Progenitor cell of endocrine pancreas (in vitro differentiated cells): ENCODE measurements around the gene OTUD4. TPM values are rescaled to one million over a fixed set of nuclear protein-coding genes. Genes with fewer than 3 reads are reported as not detected.
A peak's percentile ranks its signal among the peaks of the same experiment; 100 is the strongest.
"Not testable (repeated sequence)": the region's sequence is repeated elsewhere in the genome, so short reads cannot be mapped to it uniquely, and the experiment has no call there.

Source experiments
- DNase-seq: peaks from one replicate; pipeline ENCODE4 v3.0.0; 2021; ENCODE audit warnings: low spot score; ENCODE audit not compliant: unreplicated experiment
- H3K27ac Mint-ChIP-seq: 2 replicates; pipeline ENCODE4 v1.8.0; 2021; ENCODE audit warnings: mild to moderate bottlenecking, moderate library complexity, mixed read lengths
- H3K27me3 Mint-ChIP-seq: 2 replicates; pipeline ENCODE4 v1.8.0; 2021; ENCODE audit warnings: mixed read lengths
- H3K36me3 Mint-ChIP-seq: 2 replicates; pipeline ENCODE4 v1.8.0; 2022; ENCODE audit warnings: mixed read lengths; ENCODE audit not compliant: insufficient read depth
- H3K4me1 Mint-ChIP-seq: 2 replicates; pipeline ENCODE4 v1.8.0; 2021; ENCODE audit warnings: low read depth, mixed read lengths
- H3K4me3 Mint-ChIP-seq: 2 replicates; pipeline ENCODE4 v1.8.0; 2021; ENCODE audit warnings: low read depth, mild to moderate bottlenecking, moderate library complexity, mixed read lengths
- H3K9me3 Mint-ChIP-seq: 2 replicates; pipeline ENCODE4 v1.8.0; 2021; ENCODE audit warnings: low read depth, mixed read lengths
- total RNA-seq: library from RNA; stranded (reverse); gene quantifications from 2 replicates; pipeline ENCODE4 v1.2.1, GENCODE V29; 2021
- TF ChIP-seq, protein P1 (sequence below): fragments of 200-600 bp; sonication (generic); IDR thresholded peaks from one replicate; pipeline ENCODE4 v1.5.0; 2021; ENCODE audit warnings: antibody characterized with exemption, mild to moderate bottlenecking; ENCODE audit not compliant: unreplicated experiment

OTUD4 gene
- total RNA-seq, 1 donor from 2014 or later, result 41.8 TPM

DNA sequence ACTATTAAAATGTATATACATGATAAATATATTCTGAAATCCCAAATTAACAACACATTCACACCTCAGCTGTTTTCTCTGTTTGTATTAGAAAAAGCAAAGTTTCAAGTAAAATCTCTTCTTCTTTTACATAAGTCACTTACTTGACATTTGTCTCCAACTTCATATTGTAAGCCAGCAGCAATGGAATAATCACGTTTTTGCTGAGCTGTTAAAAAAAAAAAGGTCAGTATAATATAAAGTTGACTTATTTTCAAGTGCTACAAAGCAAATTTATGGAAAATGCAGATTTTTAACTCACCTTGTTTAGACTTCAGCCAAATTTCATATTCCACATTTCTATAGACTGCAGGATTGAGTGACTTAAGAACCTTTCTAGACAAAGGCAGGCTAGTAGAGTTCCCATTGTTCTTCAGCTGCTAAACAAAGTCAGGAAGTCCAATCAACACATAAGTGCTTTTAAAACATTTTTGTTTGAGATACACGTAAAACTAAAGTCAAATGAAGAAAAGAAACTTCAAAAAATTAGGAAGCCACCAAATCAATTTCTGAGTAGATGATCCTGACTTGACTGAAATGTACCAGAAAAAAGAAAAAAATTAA, 25.0 kb downstream of the OTUD4 start:
- Mint-ChIP-seq H3K27me3 (no peaks in the 10 kb centered on the region), H3K4me1 (no peaks in the 10 kb centered on the region), H3K36me3 (peaks cover 15% of the 10 kb centered on the region), H3K9me3 (no peaks in the 10 kb centered on the region), H3K27ac (no peak overlapping the region), H3K4me3 (no peak overlapping the region)
- DNase-seq, result no peak
- TF ChIP-seq, protein P1, sequence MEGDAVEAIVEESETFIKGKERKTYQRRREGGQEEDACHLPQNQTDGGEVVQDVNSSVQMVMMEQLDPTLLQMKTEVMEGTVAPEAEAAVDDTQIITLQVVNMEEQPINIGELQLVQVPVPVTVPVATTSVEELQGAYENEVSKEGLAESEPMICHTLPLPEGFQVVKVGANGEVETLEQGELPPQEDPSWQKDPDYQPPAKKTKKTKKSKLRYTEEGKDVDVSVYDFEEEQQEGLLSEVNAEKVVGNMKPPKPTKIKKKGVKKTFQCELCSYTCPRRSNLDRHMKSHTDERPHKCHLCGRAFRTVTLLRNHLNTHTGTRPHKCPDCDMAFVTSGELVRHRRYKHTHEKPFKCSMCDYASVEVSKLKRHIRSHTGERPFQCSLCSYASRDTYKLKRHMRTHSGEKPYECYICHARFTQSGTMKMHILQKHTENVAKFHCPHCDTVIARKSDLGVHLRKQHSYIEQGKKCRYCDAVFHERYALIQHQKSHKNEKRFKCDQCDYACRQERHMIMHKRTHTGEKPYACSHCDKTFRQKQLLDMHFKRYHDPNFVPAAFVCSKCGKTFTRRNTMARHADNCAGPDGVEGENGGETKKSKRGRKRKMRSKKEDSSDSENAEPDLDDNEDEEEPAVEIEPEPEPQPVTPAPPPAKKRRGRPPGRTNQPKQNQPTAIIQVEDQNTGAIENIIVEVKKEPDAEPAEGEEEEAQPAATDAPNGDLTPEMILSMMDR, result no peak

DNA sequence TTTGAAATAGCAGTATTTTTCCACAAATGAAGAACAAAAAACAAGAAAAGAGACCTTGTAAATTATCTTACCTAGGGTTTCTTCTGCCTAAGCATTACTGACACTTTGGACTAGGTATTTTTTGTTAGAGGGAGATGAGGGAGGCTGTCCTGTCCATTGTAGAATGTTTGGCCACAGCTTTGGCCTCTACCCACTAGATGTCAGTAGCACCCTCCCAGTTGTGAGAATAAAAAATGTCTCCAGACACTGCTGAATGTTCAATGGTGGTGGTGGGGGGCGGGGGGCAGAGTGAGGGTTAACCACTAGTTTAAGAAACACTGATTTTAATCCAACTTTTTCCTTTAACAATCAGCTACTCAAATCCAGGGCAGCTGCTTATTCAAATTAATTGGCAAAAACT, 25.8 kb downstream of the OTUD4 start:
- Mint-ChIP-seq H3K4me1 (no peaks in the 10 kb centered on the region), H3K9me3 (no peaks in the 10 kb centered on the region), H3K27ac (no peak overlapping the region), H3K27me3 (no peaks in the 10 kb centered on the region), H3K4me3 (no peak overlapping the region), H3K36me3 (peaks cover 22% of the 10 kb centered on the region)
- DNase-seq, result no peak
- TF ChIP-seq, protein P1, result peak; percentile 44

DNA sequence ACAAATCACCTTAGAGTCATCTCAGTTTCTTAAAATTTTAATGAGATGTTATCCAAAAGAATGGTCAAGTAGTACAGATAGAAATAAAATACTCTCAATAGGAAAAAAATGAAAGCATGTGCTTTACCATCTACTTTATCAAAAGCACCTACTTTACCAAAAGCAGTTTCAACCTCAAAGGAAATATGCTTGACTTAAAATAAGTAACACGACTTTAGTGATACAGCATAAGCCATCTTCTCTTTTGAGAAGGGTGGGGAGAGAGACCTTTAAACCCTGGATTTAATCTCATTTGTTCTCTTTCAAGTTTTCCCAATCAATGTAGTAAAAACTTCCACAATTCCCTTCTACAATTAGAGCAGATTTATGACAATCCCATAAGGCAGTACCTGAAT, 26.5 kb downstream of the OTUD4 start:
- H3K4me3 Mint-ChIP-seq, result no peak overlapping the region
- no peaks in the 10 kb centered on the region for H3K9me3 Mint-ChIP-seq
- peaks cover 25% of the 10 kb centered on the region for H3K36me3 Mint-ChIP-seq
- no peak for DNase-seq
- H3K4me1 Mint-ChIP-seq, result no peaks in the 10 kb centered on the region
- no peaks in the 10 kb centered on the region for H3K27me3 Mint-ChIP-seq
- no peak overlapping the region for H3K27ac Mint-ChIP-seq
- TF ChIP-seq, protein P1, result no peak

DNA sequence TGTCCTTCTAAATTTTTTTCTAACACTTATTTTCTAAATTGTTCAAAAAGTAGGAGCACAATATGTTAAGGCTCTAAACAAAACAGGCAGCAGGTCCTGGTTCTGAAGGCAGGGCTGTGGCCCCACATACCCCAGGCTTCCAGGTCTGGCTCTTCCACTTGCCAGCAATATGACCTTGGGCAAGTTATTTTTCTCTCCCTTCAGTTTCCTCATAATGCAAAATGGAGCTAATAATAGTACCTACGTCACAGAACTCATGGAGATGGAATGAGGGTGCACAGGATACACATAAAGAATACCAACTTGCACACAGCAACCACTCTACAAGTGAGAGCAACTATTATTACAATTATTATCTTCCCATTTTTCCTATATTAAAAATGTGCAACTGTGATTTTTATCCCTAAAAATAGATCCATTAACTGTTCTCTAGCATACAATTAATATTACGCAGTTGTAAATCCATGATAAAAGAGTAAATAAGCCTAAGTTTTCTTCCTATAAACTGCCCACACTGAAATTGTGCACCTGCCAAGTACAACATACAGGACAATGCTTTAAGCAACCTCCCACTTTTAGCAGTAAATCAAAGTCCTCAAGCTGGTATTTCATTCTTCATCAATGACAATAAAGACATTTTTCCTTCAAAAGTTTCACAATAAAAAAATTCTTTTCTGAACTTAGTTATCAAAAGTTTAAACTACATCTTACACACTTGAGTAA, 27.0 kb downstream of the OTUD4 start:
- Mint-ChIP-seq H3K36me3 (peaks cover 23% of the 10 kb centered on the region), H3K27ac (no peak overlapping the region), H3K4me3 (no peak overlapping the region), H3K4me1 (no peaks in the 10 kb centered on the region), H3K27me3 (no peaks in the 10 kb centered on the region), H3K9me3 (no peaks in the 10 kb centered on the region)
- no peak for DNase-seq
- TF ChIP-seq, protein P1, result no peak

DNA sequence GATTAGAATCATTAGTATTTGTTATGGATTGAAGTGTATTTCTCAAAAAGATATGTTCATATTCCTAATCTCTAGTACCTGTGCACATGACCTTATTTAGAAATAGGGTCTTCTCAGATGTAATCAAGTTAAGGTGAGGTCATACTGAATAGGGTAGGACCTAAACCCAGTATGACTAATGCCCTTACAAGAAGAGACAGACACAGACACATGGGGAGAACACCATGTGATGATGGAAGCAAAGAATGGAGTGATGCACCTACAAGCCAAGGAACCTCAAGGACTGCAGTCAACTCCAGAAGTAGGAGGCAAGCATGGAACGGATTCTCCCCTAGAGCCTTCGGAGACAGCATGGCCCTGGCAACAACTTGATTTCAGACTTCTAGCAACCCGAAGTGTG, 31.4 kb downstream of the OTUD4 start:
- no peak overlapping the region for H3K27ac Mint-ChIP-seq
- no peak for DNase-seq
- H3K9me3 Mint-ChIP-seq, result no peaks in the 10 kb centered on the region
- TF ChIP-seq, protein P1, result no peak
- H3K36me3 Mint-ChIP-seq, result peaks cover 22% of the 10 kb centered on the region
- no peaks in the 10 kb centered on the region for H3K27me3 Mint-ChIP-seq
- no peak overlapping the region for H3K4me3 Mint-ChIP-seq
- no peaks in the 10 kb centered on the region for H3K4me1 Mint-ChIP-seq

DNA sequence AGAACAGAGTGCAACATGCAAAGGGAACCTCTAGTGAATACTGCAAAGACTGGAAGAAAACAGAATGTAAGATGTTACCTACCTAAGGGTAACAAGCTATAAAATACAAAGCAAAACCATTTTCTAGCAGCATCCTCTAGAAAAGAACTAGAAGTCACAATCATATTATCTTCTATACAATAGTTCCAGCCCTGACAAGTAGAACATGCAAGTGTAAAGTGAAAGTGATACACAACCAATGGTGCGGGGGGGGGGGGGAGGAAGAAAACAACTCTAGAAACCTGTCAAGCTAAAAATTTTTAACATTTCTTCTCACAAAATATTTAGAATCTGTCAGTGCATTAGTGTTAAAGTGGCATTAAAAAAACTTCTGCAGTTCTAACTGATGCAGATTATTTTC, 44.2 kb downstream of the OTUD4 start:
- not testable (repeated sequence) for H3K9me3 Mint-ChIP-seq, H3K27ac Mint-ChIP-seq, H3K4me3 Mint-ChIP-seq, H3K4me1 Mint-ChIP-seq, H3K27me3 Mint-ChIP-seq, DNase-seq
- H3K36me3 Mint-ChIP-seq, result peaks cover 21% of the 10 kb centered on the region
